Endothelial cell of umbilical vein (primary cell): ENCODE results near the gene CALML6. TPM values are rescaled to one million over a fixed set of nuclear protein-coding genes. Genes with fewer than 3 reads are reported as not detected.
A peak's percentile ranks its signal among the peaks of the same experiment; 100 is the strongest.

Source experiments
- BruUV-seq: library from RNA; stranded (reverse); fragments of 400-500 nt; replicated peaks from 2 replicates; lab custom pipeline; 2021; lab: Mats Ljungman, UMichigan
- CTCF ChIA-PET: fragments of 300-600, 350-600 bp; sonication (Branson Sonifier 250); formaldehyde crosslinking; loops from one replicate; lab custom pipeline; 2021; ENCODE audit warnings: antibody characterized with exemption, inconsistent platforms; lab: Charles Lee
- POLR2A ChIA-PET: fragments of 300-600, 350-600 bp; sonication (Branson Sonifier 250); formaldehyde crosslinking; loops from one replicate; lab custom pipeline; 2021; ENCODE audit warnings: antibody characterized with exemption, inconsistent platforms; lab: Charles Lee
- DNase-seq: peaks from one replicate; pipeline ENCODE4 v3.0.0-alpha.2; 2011; ENCODE audit warnings: low read depth, low spot score
- FAIRE-seq: peaks from 2 replicates; lab custom pipeline; 2011; peaks lifted over from hg19 to GRCh38; lab: Jason Lieb, UNC
- H2AFZ ChIP-seq: 2 replicates; pipeline ENCODE4 v1.6.0; 2012; ENCODE audit warnings: low read depth, low read length, control low read depth, inconsistent platforms
- H3K27ac ChIP-seq: 2 replicates; pipeline ENCODE4 v1.5.1; 2011; ENCODE audit warnings: low read depth, mild to moderate bottlenecking, control low read depth, low read length, moderate library complexity; ENCODE audit not compliant: insufficient read depth
- H3K27me3 ChIP-seq, 2 experiments: 2 replicates each; pipeline versions ENCODE4 v1.6.0 to v1.6.1; 2011; ENCODE audit warnings: low read length in 2 of 2, mixed read lengths in 1 of 2; ENCODE audit not compliant: control insufficient read depth in 2 of 2, insufficient read depth in 2 of 2
- H3K36me3 ChIP-seq, 2 experiments: 2 replicates in 1 of 2; 3 replicates in 1 of 2; pipeline ENCODE4 v1.5.1; 2011; ENCODE audit warnings: low read length in 2 of 2, mild to moderate bottlenecking in 1 of 2, moderate library complexity in 1 of 2; ENCODE audit not compliant: control insufficient read depth in 2 of 2, insufficient read depth in 2 of 2; ENCODE audit errors: extremely low read depth in 1 of 2
- H3K4me1 ChIP-seq: 3 replicates; pipeline ENCODE4 v1.5.1; 2011; ENCODE audit warnings: mild to moderate bottlenecking, low read length; ENCODE audit not compliant: control insufficient read depth, insufficient read depth; ENCODE audit errors: extremely low read depth
- H3K4me2 ChIP-seq: 2 replicates; pipeline ENCODE4 v1.6.1; 2011; ENCODE audit warnings: low read length, control low read depth, mixed read lengths; ENCODE audit not compliant: insufficient read depth
- H3K4me3 ChIP-seq, 3 experiments: fragments of 200-600 bp in 1 of 3; sonication (generic), shearing (Covaris generic) in 1 of 3; replicated peaks in 1 of 3; 2 replicates each; pipeline ENCODE4 v1.5.1; 2011 to 2016; ENCODE audit warnings: control low read depth in 3 of 3, low read length in 3 of 3, mild to moderate bottlenecking in 2 of 3, inconsistent platforms in 1 of 3, low read depth in 1 of 3, moderate library complexity in 1 of 3; ENCODE audit not compliant: insufficient read depth in 1 of 3
- H3K79me2 ChIP-seq: 2 replicates; pipeline ENCODE4 v1.6.0; 2012; ENCODE audit warnings: low read length, inconsistent platforms; ENCODE audit not compliant: control insufficient read depth, insufficient read depth
- H3K9ac ChIP-seq: replicated peaks from 2 replicates; pipeline ENCODE3; 2011; ENCODE audit warnings: low read length, control low read depth; ENCODE audit not compliant: insufficient read depth; ENCODE audit errors: extremely low read depth
- H3K9me1 ChIP-seq: replicated peaks from 3 replicates; pipeline ENCODE4 v1.6.0; 2011; ENCODE audit warnings: mild to moderate bottlenecking, low read length; ENCODE audit not compliant: control insufficient read depth, insufficient read depth; ENCODE audit errors: extremely low read depth
- H3K9me3 ChIP-seq: replicated peaks from 2 replicates; pipeline ENCODE4 v1.5.1; 2012; ENCODE audit warnings: low read length, inconsistent platforms; ENCODE audit not compliant: control insufficient read depth, insufficient read depth
- H4K20me1 ChIP-seq: replicated peaks from 2 replicates; pipeline ENCODE3; 2011; ENCODE audit warnings: mild to moderate bottlenecking, low read length; ENCODE audit not compliant: control insufficient read depth, insufficient read depth; ENCODE audit errors: extremely low read depth
- EZH2 ChIP-seq: IDR thresholded peaks from 2 replicates; pipeline ENCODE4 v1.6.1; 2012; ENCODE audit warnings: borderline replicate concordance, low read depth, mild to moderate bottlenecking, moderate library complexity, low read length, inconsistent platforms; ENCODE audit not compliant: severe bottlenecking
- FOS ChIP-seq: IDR thresholded peaks from 2 replicates; pipeline ENCODE4 v1.6.1; 2011; ENCODE audit warnings: mild to moderate bottlenecking, low read length, moderate library complexity, borderline replicate concordance; ENCODE audit not compliant: insufficient read depth
- GATA2 ChIP-seq: IDR thresholded peaks from 2 replicates; pipeline ENCODE4 v1.7.0; 2011; ENCODE audit warnings: low read depth, mild to moderate bottlenecking, moderate library complexity, mixed read lengths, low read length; ENCODE audit not compliant: insufficient read length, insufficient read depth
- JUN ChIP-seq: IDR thresholded peaks from 2 replicates; pipeline ENCODE4 v1.6.1; 2011; ENCODE audit warnings: borderline replicate concordance, low read depth; ENCODE audit not compliant: insufficient read length, insufficient read depth
- MYC ChIP-seq: IDR thresholded peaks from one replicate; pipeline ENCODE4 v1.6.1; 2011; ENCODE audit warnings: mild to moderate bottlenecking, low read depth, low read length
- POLR2A ChIP-seq: IDR thresholded peaks from 2 replicates; pipeline ENCODE4 v1.6.1; 2012; ENCODE audit warnings: low read depth, mild to moderate bottlenecking, control low read depth, low read length
- POLR2AphosphoS5 ChIP-seq: IDR thresholded peaks from 2 replicates; pipeline ENCODE4 v1.6.1; 2012; ENCODE audit warnings: low read depth, mild to moderate bottlenecking, control low read depth, low read length, moderate library complexity; ENCODE audit not compliant: insufficient read depth
- dilution Hi-C: fragments of 300-500 bp; cut with MboI; formaldehyde crosslinking; loops from one replicate; pipeline ENCODE4 v1.15.0; 2019; ENCODE audit warnings: low sequenced_read_pairs; ENCODE audit not compliant: extremely low pct_ligation_motif_present
- intact Hi-C: fragments of 100-400 bp; cut with micrococcal nuclease; formaldehyde crosslinking; loops from one replicate; pipeline ENCODE4 v1.10.0; 2022
- polyA plus RNA-seq, 4 experiments: library from polyadenylated mRNA; depleted of rRNA in 3 of 4; stranded (reverse) in 3 of 4; unstranded in 1 of 4; fragments of >200 nt; gene quantifications; 2 replicates each; pipeline versions ENCODE4 v1.2.1 to v1.2.3, GENCODE V29; 2011 to 2012; ENCODE audit warnings: missing spikeins in 1 of 4
- total RNA-seq: library from RNA; stranded (reverse); gene quantifications from 2 replicates; pipeline ENCODE4 v1.2.3, GENCODE V29; 2021
- TF ChIP-seq, protein P1 (sequence below), 2 donors: IDR thresholded peaks; 1 replicate in 1 of 2; 2 replicates in 1 of 2; pipeline ENCODE4 v1.5.1; 2011; ENCODE audit warnings: low read length in 2 of 2, mild to moderate bottlenecking in 2 of 2, moderate library complexity in 2 of 2, control low read depth in 1 of 2, inconsistent platforms in 1 of 2, low read depth in 1 of 2; ENCODE audit not compliant: insufficient read depth in 1 of 2; ENCODE audit errors: extremely low read depth in 1 of 2
- TF ChIP-seq, protein P2 (sequence below): IDR thresholded peaks from 2 replicates; pipeline ENCODE4 v1.6.1; 2011; ENCODE audit not compliant: insufficient read depth, insufficient read length

CALML6 gene
- total and polyA plus RNA-seq, 2 donors (not counting 3 experiments of a cell fraction or from before 2014, with no cell fraction given) = 0.36 to 0.44 TPM

DNA sequence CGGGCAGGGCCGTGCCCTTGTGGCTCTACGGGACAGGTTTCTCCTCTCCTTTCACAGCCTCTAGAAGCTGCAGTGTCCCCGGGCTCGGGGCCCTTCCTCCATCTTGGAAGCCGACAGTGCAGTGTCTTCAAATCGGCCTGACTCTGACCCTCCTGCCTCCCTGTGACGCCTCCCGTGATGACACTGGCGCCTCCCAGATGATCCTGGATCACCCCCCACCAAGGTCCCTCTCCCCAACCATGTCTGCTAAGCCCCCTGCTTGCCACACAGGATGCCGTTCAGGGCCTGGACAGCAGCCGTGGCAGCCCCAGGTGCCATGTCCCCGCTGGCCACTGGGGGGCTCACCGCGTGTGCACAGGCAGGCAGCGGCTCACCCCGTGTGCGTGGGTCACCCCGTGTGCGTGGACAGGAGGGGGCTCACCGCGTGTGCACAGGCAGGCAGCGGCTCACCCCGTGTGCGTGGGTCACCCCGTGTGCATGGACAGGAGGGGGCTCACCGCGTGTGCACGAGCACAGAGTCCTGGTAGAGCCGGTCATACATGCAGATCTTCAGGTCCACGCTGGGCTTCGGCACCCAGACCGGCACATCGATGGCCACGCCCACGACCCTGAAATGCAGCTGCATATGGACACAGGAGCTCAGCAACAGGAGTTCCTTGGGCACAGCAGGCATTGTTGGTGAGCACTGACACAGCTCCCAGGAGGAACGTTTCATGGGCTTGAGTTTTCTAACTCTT lies 28.9 kb downstream of the CALML6 start:
- no peaks in the 10 kb centered on the region for H4K20me1 ChIP-seq
- no TSS peak for BruUV-seq
- H3K9ac ChIP-seq = no peak overlapping the region
- no peaks in the 10 kb centered on the region for H3K9me1 ChIP-seq
- H3K27ac ChIP-seq = no peak overlapping the region
- H3K27me3 ChIP-seq = no peaks in the 10 kb centered on the region
- H3K9me3 ChIP-seq = no peaks in the 10 kb centered on the region
- no peak overlapping the region for H2AFZ ChIP-seq
- peak; percentile 67 for FAIRE-seq
- no peak overlapping the region for H3K4me3 ChIP-seq
- H3K4me1 ChIP-seq = no peaks in the 10 kb centered on the region
- peak; percentile 41 for DNase-seq
- dilution Hi-C loops (no loop called here), intact Hi-C loops (loop anchor here (1.0 kb wide), 1 partner anchor 102 kb away; no protein-coding TSS in a partner anchor)
- H3K79me2 ChIP-seq = no peaks in the 10 kb centered on the region
- ChIA-PET POLR2A (no interaction called here), CTCF (interaction anchor here (0.7 to 3.3 kb wide), 6 partner anchors 14 to 196 kb away, joined by 3 to 44 read pairs (median 4); partner anchors contain the start of gene GABRD)
- no peak for TF ChIP-seq MYC
- TF ChIP-seq, protein P1, sequence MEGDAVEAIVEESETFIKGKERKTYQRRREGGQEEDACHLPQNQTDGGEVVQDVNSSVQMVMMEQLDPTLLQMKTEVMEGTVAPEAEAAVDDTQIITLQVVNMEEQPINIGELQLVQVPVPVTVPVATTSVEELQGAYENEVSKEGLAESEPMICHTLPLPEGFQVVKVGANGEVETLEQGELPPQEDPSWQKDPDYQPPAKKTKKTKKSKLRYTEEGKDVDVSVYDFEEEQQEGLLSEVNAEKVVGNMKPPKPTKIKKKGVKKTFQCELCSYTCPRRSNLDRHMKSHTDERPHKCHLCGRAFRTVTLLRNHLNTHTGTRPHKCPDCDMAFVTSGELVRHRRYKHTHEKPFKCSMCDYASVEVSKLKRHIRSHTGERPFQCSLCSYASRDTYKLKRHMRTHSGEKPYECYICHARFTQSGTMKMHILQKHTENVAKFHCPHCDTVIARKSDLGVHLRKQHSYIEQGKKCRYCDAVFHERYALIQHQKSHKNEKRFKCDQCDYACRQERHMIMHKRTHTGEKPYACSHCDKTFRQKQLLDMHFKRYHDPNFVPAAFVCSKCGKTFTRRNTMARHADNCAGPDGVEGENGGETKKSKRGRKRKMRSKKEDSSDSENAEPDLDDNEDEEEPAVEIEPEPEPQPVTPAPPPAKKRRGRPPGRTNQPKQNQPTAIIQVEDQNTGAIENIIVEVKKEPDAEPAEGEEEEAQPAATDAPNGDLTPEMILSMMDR (IDR thresholded peaks at IDR 0.05; ENCODE audit: extremely low read depth in 1 of 2, insufficient read depth in 1 of 2, low read depth in 1 of 2, low read length in 2 of 2) = peak; percentile 74 to 85
- H3K36me3 ChIP-seq = no peaks in the 10 kb centered on the region
- no peak overlapping the region for H3K4me2 ChIP-seq

DNA sequence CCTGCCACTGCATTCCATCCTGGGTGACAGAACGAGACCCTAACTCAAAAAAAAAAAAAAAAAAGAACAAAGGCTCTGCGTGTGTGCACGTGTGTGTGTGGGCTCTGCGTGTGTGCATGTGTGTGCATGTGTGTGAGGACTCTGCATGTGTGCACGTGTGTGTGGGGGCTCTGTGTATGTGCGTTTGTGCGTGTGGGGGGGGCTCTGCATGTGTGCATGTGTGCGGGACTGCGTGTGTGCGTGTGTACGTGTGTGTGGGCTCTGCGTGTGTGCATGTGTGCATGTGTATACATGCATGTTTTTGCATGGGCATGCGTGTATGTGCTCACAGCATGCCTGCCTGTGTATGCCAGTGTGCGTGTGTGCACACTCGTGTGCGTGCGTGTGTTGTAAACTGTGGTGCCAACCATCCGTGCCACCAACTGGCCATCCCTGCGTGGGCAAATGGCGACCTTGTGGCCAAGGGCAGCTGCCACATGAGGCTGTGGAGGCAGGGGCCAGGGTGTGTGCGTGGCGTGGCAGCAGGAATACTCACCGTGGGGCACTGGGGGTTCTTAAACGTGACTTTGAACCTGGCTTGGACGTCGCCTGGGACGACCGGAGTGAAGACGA lies 30.8 kb downstream of the CALML6 start:
- Histone ChIP-seq H3K9ac (no peak overlapping the region), H3K27ac (no peak overlapping the region), H2AFZ (no peak overlapping the region), H3K27me3 (no peaks in the 10 kb centered on the region), H3K4me1 (no peaks in the 10 kb centered on the region), H3K4me3 (no peak overlapping the region), H4K20me1 (no peaks in the 10 kb centered on the region), H3K4me2 (no peak overlapping the region), H3K9me3 (no peaks in the 10 kb centered on the region), H3K9me1 (no peaks in the 10 kb centered on the region), H3K36me3 (no peaks in the 10 kb centered on the region), H3K79me2 (no peaks in the 10 kb centered on the region)
- no TSS peak for BruUV-seq
- FAIRE-seq (no peak), DNase-seq (no peak)
- dilution Hi-C loops = no loop called here
- CTCF ChIA-PET = interaction anchor here (3.3 kb wide), 1 partner anchor 99 kb away, joined by 44 read pairs; no protein-coding TSS in a partner anchor
- POLR2A ChIA-PET = no interaction called here
- intact Hi-C loops = no loop called here
- no peak for TF ChIP-seq JUN
- TF ChIP-seq, protein P1 (IDR thresholded peaks at IDR 0.05; ENCODE audit: extremely low read depth in 1 of 2, insufficient read depth in 1 of 2, low read depth in 1 of 2, low read length in 2 of 2) = no peak
- no peak for TF ChIP-seq GATA2
- TF ChIP-seq EZH2 = no peak
- TF ChIP-seq, protein P2, sequence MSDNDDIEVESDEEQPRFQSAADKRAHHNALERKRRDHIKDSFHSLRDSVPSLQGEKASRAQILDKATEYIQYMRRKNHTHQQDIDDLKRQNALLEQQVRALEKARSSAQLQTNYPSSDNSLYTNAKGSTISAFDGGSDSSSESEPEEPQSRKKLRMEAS = no peak
- no peak for TF ChIP-seq FOS
- TF ChIP-seq MYC = no peak
- no peak for TF ChIP-seq POLR2AphosphoS5
- no peak for TF ChIP-seq POLR2A
